Endothelial cell of umbilical vein (primary cell): ENCODE measurements around the gene NT5C1B. TPM values are rescaled to one million over a fixed set of nuclear protein-coding genes. Genes with fewer than 3 reads are reported as not detected.

ENCODE experiments used
- BruUV-seq: library from RNA; stranded (reverse); fragments of 400-500 nt; replicated peaks from 2 replicates; lab custom pipeline; 2021; lab: Mats Ljungman, UMichigan
- CTCF ChIA-PET: fragments of 300-600, 350-600 bp; sonication (Branson Sonifier 250); formaldehyde crosslinking; loops from one replicate; lab custom pipeline; 2021; ENCODE audit warnings: antibody characterized with exemption, inconsistent platforms; lab: Charles Lee
- POLR2A ChIA-PET: fragments of 300-600, 350-600 bp; sonication (Branson Sonifier 250); formaldehyde crosslinking; loops from one replicate; lab custom pipeline; 2021; ENCODE audit warnings: antibody characterized with exemption, inconsistent platforms; lab: Charles Lee
- DNase-seq: peaks from one replicate; pipeline ENCODE4 v3.0.0-alpha.2; 2011; ENCODE audit warnings: low read depth, low spot score
- FAIRE-seq: peaks from 2 replicates; lab custom pipeline; 2011; peaks lifted over from hg19 to GRCh38; lab: Jason Lieb, UNC
- H2AFZ ChIP-seq: 2 replicates; pipeline ENCODE4 v1.6.0; 2012; ENCODE audit warnings: low read depth, low read length, control low read depth, inconsistent platforms
- H3K27ac ChIP-seq: 2 replicates; pipeline ENCODE4 v1.5.1; 2011; ENCODE audit warnings: low read depth, mild to moderate bottlenecking, control low read depth, low read length, moderate library complexity; ENCODE audit not compliant: insufficient read depth
- H3K27me3 ChIP-seq, 2 experiments: 2 replicates each; pipeline versions ENCODE4 v1.6.0 to v1.6.1; 2011; ENCODE audit warnings: low read length in 2 of 2, mixed read lengths in 1 of 2; ENCODE audit not compliant: control insufficient read depth in 2 of 2, insufficient read depth in 2 of 2
- H3K36me3 ChIP-seq, 2 experiments: 2 replicates in 1 of 2; 3 replicates in 1 of 2; pipeline ENCODE4 v1.5.1; 2011; ENCODE audit warnings: low read length in 2 of 2, mild to moderate bottlenecking in 1 of 2, moderate library complexity in 1 of 2; ENCODE audit not compliant: control insufficient read depth in 2 of 2, insufficient read depth in 2 of 2; ENCODE audit errors: extremely low read depth in 1 of 2
- H3K4me1 ChIP-seq: 3 replicates; pipeline ENCODE4 v1.5.1; 2011; ENCODE audit warnings: mild to moderate bottlenecking, low read length; ENCODE audit not compliant: control insufficient read depth, insufficient read depth; ENCODE audit errors: extremely low read depth
- H3K4me2 ChIP-seq: 2 replicates; pipeline ENCODE4 v1.6.1; 2011; ENCODE audit warnings: low read length, control low read depth, mixed read lengths; ENCODE audit not compliant: insufficient read depth
- H3K4me3 ChIP-seq, 3 experiments: fragments of 200-600 bp in 1 of 3; sonication (generic), shearing (Covaris generic) in 1 of 3; replicated peaks in 1 of 3; 2 replicates each; pipeline ENCODE4 v1.5.1; 2011 to 2016; ENCODE audit warnings: control low read depth in 3 of 3, low read length in 3 of 3, mild to moderate bottlenecking in 2 of 3, inconsistent platforms in 1 of 3, low read depth in 1 of 3, moderate library complexity in 1 of 3; ENCODE audit not compliant: insufficient read depth in 1 of 3
- H3K79me2 ChIP-seq: 2 replicates; pipeline ENCODE4 v1.6.0; 2012; ENCODE audit warnings: low read length, inconsistent platforms; ENCODE audit not compliant: control insufficient read depth, insufficient read depth
- H3K9ac ChIP-seq: replicated peaks from 2 replicates; pipeline ENCODE3; 2011; ENCODE audit warnings: low read length, control low read depth; ENCODE audit not compliant: insufficient read depth; ENCODE audit errors: extremely low read depth
- H3K9me1 ChIP-seq: replicated peaks from 3 replicates; pipeline ENCODE4 v1.6.0; 2011; ENCODE audit warnings: mild to moderate bottlenecking, low read length; ENCODE audit not compliant: control insufficient read depth, insufficient read depth; ENCODE audit errors: extremely low read depth
- H3K9me3 ChIP-seq: replicated peaks from 2 replicates; pipeline ENCODE4 v1.5.1; 2012; ENCODE audit warnings: low read length, inconsistent platforms; ENCODE audit not compliant: control insufficient read depth, insufficient read depth
- H4K20me1 ChIP-seq: replicated peaks from 2 replicates; pipeline ENCODE3; 2011; ENCODE audit warnings: mild to moderate bottlenecking, low read length; ENCODE audit not compliant: control insufficient read depth, insufficient read depth; ENCODE audit errors: extremely low read depth
- CTCF ChIP-seq, 2 donors: IDR thresholded peaks; 1 replicate in 1 of 2; 2 replicates in 1 of 2; pipeline ENCODE4 v1.5.1; 2011; ENCODE audit warnings: low read length in 2 of 2, mild to moderate bottlenecking in 2 of 2, moderate library complexity in 2 of 2, control low read depth in 1 of 2, inconsistent platforms in 1 of 2, low read depth in 1 of 2; ENCODE audit not compliant: insufficient read depth in 1 of 2; ENCODE audit errors: extremely low read depth in 1 of 2
- EZH2 ChIP-seq: IDR thresholded peaks from 2 replicates; pipeline ENCODE4 v1.6.1; 2012; ENCODE audit warnings: borderline replicate concordance, low read depth, mild to moderate bottlenecking, moderate library complexity, low read length, inconsistent platforms; ENCODE audit not compliant: severe bottlenecking
- FOS ChIP-seq: IDR thresholded peaks from 2 replicates; pipeline ENCODE4 v1.6.1; 2011; ENCODE audit warnings: mild to moderate bottlenecking, low read length, moderate library complexity, borderline replicate concordance; ENCODE audit not compliant: insufficient read depth
- GATA2 ChIP-seq: IDR thresholded peaks from 2 replicates; pipeline ENCODE4 v1.7.0; 2011; ENCODE audit warnings: low read depth, mild to moderate bottlenecking, moderate library complexity, mixed read lengths, low read length; ENCODE audit not compliant: insufficient read length, insufficient read depth
- JUN ChIP-seq: IDR thresholded peaks from 2 replicates; pipeline ENCODE4 v1.6.1; 2011; ENCODE audit warnings: borderline replicate concordance, low read depth; ENCODE audit not compliant: insufficient read length, insufficient read depth
- MAX ChIP-seq: IDR thresholded peaks from 2 replicates; pipeline ENCODE4 v1.6.1; 2011; ENCODE audit not compliant: insufficient read depth, insufficient read length
- MYC ChIP-seq: IDR thresholded peaks from one replicate; pipeline ENCODE4 v1.6.1; 2011; ENCODE audit warnings: mild to moderate bottlenecking, low read depth, low read length
- POLR2A ChIP-seq: IDR thresholded peaks from 2 replicates; pipeline ENCODE4 v1.6.1; 2012; ENCODE audit warnings: low read depth, mild to moderate bottlenecking, control low read depth, low read length
- POLR2AphosphoS5 ChIP-seq: IDR thresholded peaks from 2 replicates; pipeline ENCODE4 v1.6.1; 2012; ENCODE audit warnings: low read depth, mild to moderate bottlenecking, control low read depth, low read length, moderate library complexity; ENCODE audit not compliant: insufficient read depth
- dilution Hi-C: fragments of 300-500 bp; cut with MboI; formaldehyde crosslinking; loops from one replicate; pipeline ENCODE4 v1.15.0; 2019; ENCODE audit warnings: low sequenced_read_pairs; ENCODE audit not compliant: extremely low pct_ligation_motif_present
- intact Hi-C: fragments of 100-400 bp; cut with micrococcal nuclease; formaldehyde crosslinking; loops from one replicate; pipeline ENCODE4 v1.10.0; 2022
- polyA plus RNA-seq, 4 experiments: library from polyadenylated mRNA; depleted of rRNA in 3 of 4; stranded (reverse) in 3 of 4; unstranded in 1 of 4; fragments of >200 nt; gene quantifications; 2 replicates each; pipeline versions ENCODE4 v1.2.1 to v1.2.3, GENCODE V29; 2011 to 2012; ENCODE audit warnings: missing spikeins in 1 of 4
- total RNA-seq: library from RNA; stranded (reverse); gene quantifications from 2 replicates; pipeline ENCODE4 v1.2.3, GENCODE V29; 2021

NT5C1B gene
- total and polyA plus RNA-seq, 2 donors (not counting 3 experiments of a cell fraction or from before 2014, with no cell fraction given) = not detected

GRCh38 chr2:18623782-18624181, 34.4 kb upstream of the NT5C1B start:
- Histone ChIP-seq H4K20me1 (no peaks in the 10 kb centered on the region), H3K4me1 (peaks cover 10% of the 10 kb centered on the region), H3K4me2 (no peak overlapping the region), H3K9me3 (no peaks in the 10 kb centered on the region), H3K79me2 (no peaks in the 10 kb centered on the region), H3K36me3 (no peaks in the 10 kb centered on the region), H2AFZ (no peak overlapping the region), H3K4me3 (no peak overlapping the region), H3K27ac (no peak overlapping the region), H3K27me3 (no peaks in the 10 kb centered on the region), H3K9ac (no peak overlapping the region), H3K9me1 (no peaks in the 10 kb centered on the region)
- dilution Hi-C loops (no loop called here), intact Hi-C loops (no loop called here)
- BruUV-seq = no TSS peak
- ChIA-PET CTCF (interaction anchor here (0.9 to 1.8 kb wide), 3 partner anchors 10 to 103 kb away, joined by 3 to 4 read pairs (median 3); no protein-coding TSS in a partner anchor), POLR2A (no interaction called here)
- TF ChIP-seq POLR2AphosphoS5 (no peak), FOS (peak; percentile 67)
- FAIRE-seq = peak; percentile 40
- no peak for DNase-seq

GRCh38 chr2:18620867-18621632, 31.7 kb upstream of the NT5C1B start:
- POLR2A ChIA-PET = no interaction called here
- Histone ChIP-seq H4K20me1 (no peaks in the 10 kb centered on the region), H3K4me3 (no peak overlapping the region), H2AFZ (no peak overlapping the region), H3K9me3 (no peaks in the 10 kb centered on the region), H3K27me3 (no peaks in the 10 kb centered on the region), H3K36me3 (no peaks in the 10 kb centered on the region), H3K79me2 (no peaks in the 10 kb centered on the region), H3K9me1 (no peaks in the 10 kb centered on the region), H3K27ac (no peak overlapping the region), H3K4me2 (no peak overlapping the region), H3K4me1 (peaks cover 7% of the 10 kb centered on the region), H3K9ac (no peak overlapping the region)
- no TSS peak for BruUV-seq
- CTCF ChIA-PET = no interaction called here
- FAIRE-seq (no peak), DNase-seq (no peak)
- TF ChIP-seq MAX (no peak), CTCF (IDR thresholded peaks at IDR 0.05; ENCODE audit: extremely low read depth in 1 of 2, insufficient read depth in 1 of 2, low read depth in 1 of 2, low read length in 2 of 2) (no peak), GATA2 (no peak), POLR2AphosphoS5 (no peak), EZH2 (no peak), JUN (no peak), POLR2A (no peak), FOS (no peak), MYC (no peak)
- intact Hi-C loops = no loop called here
- dilution Hi-C loops = no loop called here
